GM20000 (cell line): Measurements from ENCODE around the gene RPP14.

Experiments used
- DNase-seq: peaks from one replicate; pipeline ENCODE4 v3.0.0; 2012; ENCODE audit warnings: low spot score
- TF ChIP-seq, protein P1 (sequence below): IDR thresholded peaks from 2 replicates; pipeline ENCODE4 v1.5.1; 2012; ENCODE audit warnings: mild to moderate bottlenecking, control low read depth; ENCODE audit errors: extremely low read depth, missing control alignments

RPP14 gene

DNA sequence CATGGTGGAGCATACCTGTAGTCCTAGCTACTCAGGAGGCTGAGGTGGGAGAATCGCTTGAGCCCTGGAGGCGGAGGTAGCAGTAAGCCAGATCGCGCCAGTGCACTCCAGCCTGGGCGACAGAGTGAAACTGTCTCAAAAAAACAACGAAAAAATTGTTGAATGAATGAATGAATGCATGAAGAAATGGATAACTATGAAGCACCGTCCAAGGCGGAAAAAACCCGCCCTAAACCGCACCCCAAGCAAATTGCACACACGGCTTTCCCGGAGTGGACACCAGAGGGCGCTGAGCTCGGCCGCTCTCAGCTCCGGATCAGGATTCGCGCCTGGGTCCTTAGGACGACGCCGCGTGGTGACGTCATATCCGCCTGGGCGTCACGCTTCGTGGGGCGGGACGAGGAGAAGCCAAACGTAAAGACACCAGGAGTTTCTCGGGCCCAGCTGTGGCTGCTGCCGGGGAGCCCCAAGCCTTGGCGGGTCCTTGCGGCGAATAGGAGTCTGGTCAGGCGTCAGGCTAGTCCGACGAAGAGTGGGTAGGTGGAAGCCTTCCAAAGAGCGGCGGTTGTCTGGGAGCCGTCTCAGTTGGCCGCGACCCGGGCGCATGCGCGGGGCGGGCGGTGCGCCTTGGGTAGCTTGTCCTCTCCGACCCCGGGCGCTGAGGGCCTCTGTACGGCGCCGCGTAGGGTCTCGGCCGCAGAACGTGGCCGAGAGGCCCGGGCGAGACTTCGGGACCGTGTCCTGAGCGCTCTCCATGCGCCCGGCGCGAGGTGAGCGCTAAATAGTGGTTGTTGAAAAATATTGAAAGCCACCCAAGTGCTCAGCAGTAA is at the start of gene RPP14, which contains the start of gene HTD2:
RPP14 (plus strand) TSS at position 364 of the 830 bp plus-strand sequence. CDS start 4,085 bp downstream, outside the sequence.
HTD2 (plus strand) TSS at position 639 of the 830 bp plus-strand sequence. CDS start 11,094 bp downstream, outside the sequence.
- TF ChIP-seq, protein P1, sequence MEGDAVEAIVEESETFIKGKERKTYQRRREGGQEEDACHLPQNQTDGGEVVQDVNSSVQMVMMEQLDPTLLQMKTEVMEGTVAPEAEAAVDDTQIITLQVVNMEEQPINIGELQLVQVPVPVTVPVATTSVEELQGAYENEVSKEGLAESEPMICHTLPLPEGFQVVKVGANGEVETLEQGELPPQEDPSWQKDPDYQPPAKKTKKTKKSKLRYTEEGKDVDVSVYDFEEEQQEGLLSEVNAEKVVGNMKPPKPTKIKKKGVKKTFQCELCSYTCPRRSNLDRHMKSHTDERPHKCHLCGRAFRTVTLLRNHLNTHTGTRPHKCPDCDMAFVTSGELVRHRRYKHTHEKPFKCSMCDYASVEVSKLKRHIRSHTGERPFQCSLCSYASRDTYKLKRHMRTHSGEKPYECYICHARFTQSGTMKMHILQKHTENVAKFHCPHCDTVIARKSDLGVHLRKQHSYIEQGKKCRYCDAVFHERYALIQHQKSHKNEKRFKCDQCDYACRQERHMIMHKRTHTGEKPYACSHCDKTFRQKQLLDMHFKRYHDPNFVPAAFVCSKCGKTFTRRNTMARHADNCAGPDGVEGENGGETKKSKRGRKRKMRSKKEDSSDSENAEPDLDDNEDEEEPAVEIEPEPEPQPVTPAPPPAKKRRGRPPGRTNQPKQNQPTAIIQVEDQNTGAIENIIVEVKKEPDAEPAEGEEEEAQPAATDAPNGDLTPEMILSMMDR: peak; percentile 96

DNA sequence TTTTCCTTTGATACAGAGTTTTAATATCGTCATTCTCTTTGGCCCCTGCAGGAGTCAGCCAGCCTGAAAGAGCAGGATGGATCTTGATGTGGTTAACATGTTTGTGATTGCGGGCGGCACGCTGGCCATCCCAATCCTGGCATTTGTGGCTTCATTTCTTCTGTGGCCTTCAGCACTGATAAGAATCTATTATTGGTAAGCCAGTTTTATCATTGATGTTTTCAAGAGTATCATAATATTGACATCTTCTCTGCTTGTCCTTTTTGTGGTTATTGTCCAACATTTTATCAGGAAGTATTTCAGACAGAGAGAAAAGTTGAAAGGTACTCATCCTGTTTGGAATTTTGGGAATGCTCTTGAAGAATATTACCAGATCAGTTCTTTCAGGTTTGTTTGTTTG is 49.5 kb upstream of the RPP14 start:
- DNase-seq: no peak
- TF ChIP-seq, protein P1: no peak

More for the DNA sequence above, at the start of gene RPP14, which contains the start of gene HTD2:
- DNase-seq: peak; percentile 95

DNA sequence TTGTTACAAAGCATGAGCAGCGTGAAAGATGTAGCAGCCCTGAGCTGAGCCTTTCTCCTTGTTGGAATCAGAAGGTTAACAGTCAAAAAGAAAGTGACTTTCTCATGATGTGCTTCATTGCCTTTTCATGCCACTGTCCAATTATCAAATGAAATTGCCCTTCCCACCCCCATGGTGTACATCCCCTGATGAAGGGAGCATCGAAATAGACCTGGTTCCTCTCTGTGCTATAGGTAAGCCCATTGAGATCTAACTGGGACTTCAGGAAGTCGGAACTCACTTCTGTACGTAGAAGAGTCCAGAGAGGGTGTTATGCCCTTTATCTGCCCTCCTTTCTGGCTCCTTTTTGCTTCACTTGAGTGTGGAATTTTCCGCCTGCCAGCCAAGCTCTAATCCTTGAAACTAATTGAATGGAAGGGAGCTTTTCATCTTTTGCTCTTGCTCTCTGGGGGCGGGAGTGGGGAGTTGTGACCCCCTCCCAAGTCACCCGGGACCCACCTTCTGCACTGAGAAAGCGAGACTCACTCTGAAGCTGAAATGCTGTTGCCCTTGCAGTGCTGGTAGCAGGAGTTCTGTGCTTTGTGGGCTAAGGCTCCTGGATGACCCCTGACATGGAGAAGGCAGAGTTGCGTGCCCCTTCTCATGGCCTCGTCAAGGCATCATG is 47.5 kb upstream of the RPP14 start:
- TF ChIP-seq, protein P1: no peak
- no peak for DNase-seq

DNA sequence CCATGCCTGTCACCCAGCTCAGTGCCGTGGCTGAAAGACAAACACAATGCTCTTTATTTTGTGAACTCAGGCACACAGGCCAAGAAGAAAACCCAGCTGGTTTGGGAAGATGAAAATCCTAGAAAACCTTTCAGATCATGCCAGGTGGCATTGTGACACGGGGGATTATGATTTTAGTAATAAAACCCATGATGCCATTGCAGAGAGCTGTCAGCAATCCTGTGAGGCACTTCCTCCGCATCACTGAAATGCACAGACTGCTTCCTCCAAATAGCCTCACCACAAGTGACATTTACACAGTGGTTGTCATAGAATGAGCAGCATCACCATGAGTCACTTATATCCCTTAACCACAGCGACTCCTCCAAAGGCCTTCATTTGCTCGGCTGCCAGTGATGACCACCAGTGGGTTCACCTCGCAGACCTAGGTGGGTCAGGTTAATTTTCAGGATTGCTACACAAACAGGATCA is 45.7 kb upstream of the RPP14 start:
- no peak for DNase-seq

DNA sequence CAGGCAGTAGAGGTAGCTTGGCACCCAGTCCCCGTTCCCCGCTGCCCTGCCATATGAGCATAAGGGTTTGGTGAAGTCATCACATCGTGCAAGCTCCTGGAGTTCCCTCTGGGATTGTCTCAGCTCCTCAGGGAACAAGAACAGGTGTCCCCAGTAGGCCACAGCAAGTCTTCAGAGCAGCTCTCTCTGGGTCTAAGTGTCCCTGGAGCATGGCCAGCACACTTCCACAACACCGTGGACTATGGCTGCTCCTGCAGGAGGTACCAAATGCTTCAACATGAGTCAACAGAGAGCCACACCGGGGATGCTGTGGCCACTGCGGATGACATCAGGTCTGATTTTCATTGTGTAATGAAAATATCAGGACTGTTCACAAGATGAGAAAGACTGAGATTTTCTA is 45.3 kb upstream of the RPP14 start:
- no peak for DNase-seq
- TF ChIP-seq, protein P1: no peak

More for the DNA sequence above, 45.7 kb upstream of the RPP14 start:
- TF ChIP-seq, protein P1: no peak

- no peak for DNase-seq
Measured at GRCh38 chr3:58261954-58262666, 43.9 kb upstream of the RPP14 start.

More at GRCh38 chr3:58261954-58262666, 43.9 kb upstream of the RPP14 start:
- TF ChIP-seq, protein P1: no peak
